HEK293 (cell line): ENCODE data around the gene ISG15.
A peak's percentile ranks its signal among the peaks of the same experiment; 100 is the strongest.

Experiments
- EGR2 ChIP-seq: fragments of 450-650 bp; formaldehyde crosslinking; IDR thresholded peaks from 2 replicates; pipeline ENCODE4 v1.5.1; 2016; ENCODE audit warnings: low read depth, missing biosample characterization, missing genetic modification characterization
- ELK4 ChIP-seq: IDR thresholded peaks from 2 replicates; pipeline ENCODE4 v1.6.1; 2011; ENCODE audit warnings: mild to moderate bottlenecking, low read depth, low read length, borderline replicate concordance
- KLF10 ChIP-seq: fragments of 450-650 bp; IDR thresholded peaks from 2 replicates; pipeline ENCODE4 v1.5.1; 2018; ENCODE audit warnings: missing biosample characterization, mild to moderate bottlenecking, missing genetic modification characterization
- YY1 ChIP-seq: fragments of 450-650 bp; formaldehyde crosslinking; IDR thresholded peaks from 2 replicates; pipeline ENCODE4 v1.5.1; 2018; ENCODE audit warnings: missing biosample characterization, missing genetic modification characterization
- ZBTB1 ChIP-seq: fragments of 450-650 bp; formaldehyde crosslinking; IDR thresholded peaks from 2 replicates; pipeline ENCODE4 v1.5.1; 2016; ENCODE audit warnings: missing biosample characterization, missing genetic modification characterization
- ZBTB6 ChIP-seq: fragments of 450-650 bp; formaldehyde crosslinking; IDR thresholded peaks from 2 replicates; pipeline ENCODE4 v1.5.1; 2017; ENCODE audit warnings: missing biosample characterization, missing genetic modification characterization
- ZFP37 ChIP-seq: fragments of 450-650 bp; formaldehyde crosslinking; IDR thresholded peaks from 2 replicates; pipeline ENCODE4 v1.5.1; 2016; ENCODE audit warnings: missing biosample characterization, missing genetic modification characterization
- ZFP41 ChIP-seq: fragments of 450-650 bp; formaldehyde crosslinking; IDR thresholded peaks from 2 replicates; pipeline ENCODE4 v1.5.1; 2016; ENCODE audit warnings: missing biosample characterization, missing genetic modification characterization, borderline replicate concordance
- ZIC2 ChIP-seq: fragments of 450-650 bp; formaldehyde crosslinking; IDR thresholded peaks from 2 replicates; pipeline ENCODE4 v1.5.1; 2016; ENCODE audit warnings: missing biosample characterization, missing genetic modification characterization
- ZNF146 ChIP-seq: fragments of 450-650 bp; formaldehyde crosslinking; IDR thresholded peaks from 2 replicates; pipeline ENCODE4 v1.5.1; 2016; ENCODE audit warnings: missing biosample characterization, missing genetic modification characterization
- ZNF155 ChIP-seq: fragments of 450-650 bp; formaldehyde crosslinking; IDR thresholded peaks from 2 replicates; pipeline ENCODE4 v1.5.1; 2016; ENCODE audit warnings: missing biosample characterization, missing genetic modification characterization
- ZNF2 ChIP-seq: fragments of 450-650 bp; formaldehyde crosslinking; IDR thresholded peaks from 2 replicates; pipeline ENCODE4 v1.5.1; 2016; ENCODE audit warnings: missing biosample characterization, missing genetic modification characterization
- ZNF239 ChIP-seq: fragments of 450-650 bp; formaldehyde crosslinking; IDR thresholded peaks from 2 replicates; pipeline ENCODE4 v1.5.1; 2016; ENCODE audit warnings: missing biosample characterization, missing genetic modification characterization
- ZNF311 ChIP-seq: fragments of 450-650 bp; formaldehyde crosslinking; IDR thresholded peaks from 2 replicates; pipeline ENCODE4 v1.5.1; 2017; ENCODE audit warnings: missing biosample characterization, missing genetic modification characterization, borderline replicate concordance
- ZNF324 ChIP-seq: fragments of 450-650 bp; formaldehyde crosslinking; IDR thresholded peaks from 2 replicates; pipeline ENCODE4 v1.5.1; 2016; ENCODE audit warnings: missing biosample characterization, missing genetic modification characterization
- ZNF521 ChIP-seq: fragments of 450-650 bp; formaldehyde crosslinking; IDR thresholded peaks from 2 replicates; pipeline ENCODE4 v1.5.1; 2017; ENCODE audit warnings: missing biosample characterization, mild to moderate bottlenecking, missing genetic modification characterization
- ZNF529 ChIP-seq: fragments of 450-650 bp; formaldehyde crosslinking; IDR thresholded peaks from 2 replicates; pipeline ENCODE4 v1.5.1; 2017; ENCODE audit warnings: missing genetic modification characterization, missing biosample characterization; ENCODE audit not compliant: insufficient replicate concordance
- ZNF596 ChIP-seq: fragments of 450-650 bp; IDR thresholded peaks from 2 replicates; pipeline ENCODE4 v1.5.0; 2018; ENCODE audit warnings: missing biosample characterization, mild to moderate bottlenecking, missing genetic modification characterization, moderate library complexity
- ZNF626 ChIP-seq: fragments of 450-650 bp; sonication (Bioruptor Pico); formaldehyde crosslinking; IDR thresholded peaks from 2 replicates; pipeline ENCODE4 v1.5.1; 2018; ENCODE audit warnings: missing biosample characterization, missing genetic modification characterization, inconsistent platforms
- ZNF658 ChIP-seq: fragments of 450-650 bp; formaldehyde crosslinking; IDR thresholded peaks from 2 replicates; pipeline ENCODE4; 2016; ENCODE audit warnings: missing biosample characterization, missing genetic modification characterization
- ZNF670 ChIP-seq: fragments of 450-650 bp; formaldehyde crosslinking; IDR thresholded peaks from 2 replicates; pipeline ENCODE4 v1.5.1; 2016; ENCODE audit warnings: missing biosample characterization, missing genetic modification characterization, low read depth
- ZNF692 ChIP-seq: fragments of 450-650 bp; formaldehyde crosslinking; IDR thresholded peaks from 2 replicates; pipeline ENCODE4 v1.5.1; 2016; ENCODE audit warnings: missing biosample characterization, missing genetic modification characterization
- ZNF776 ChIP-seq: fragments of 450-650 bp; formaldehyde crosslinking; IDR thresholded peaks from 2 replicates; pipeline ENCODE4 v1.5.0; 2017; ENCODE audit warnings: missing biosample characterization, missing genetic modification characterization, borderline replicate concordance
- ZSCAN30 ChIP-seq: fragments of 450-650 bp; IDR thresholded peaks from 2 replicates; pipeline ENCODE4 v1.5.1; 2018; ENCODE audit warnings: missing biosample characterization, mild to moderate bottlenecking, missing genetic modification characterization, moderate library complexity
- TF ChIP-seq, protein P1 (sequence below): fragments of 450-650 bp; formaldehyde crosslinking; IDR thresholded peaks from 2 replicates; pipeline ENCODE4 v1.5.1; 2016; ENCODE audit warnings: missing biosample characterization, missing genetic modification characterization
- TF ChIP-seq, protein P2 (sequence below): fragments of 450-650 bp; formaldehyde crosslinking; conservative IDR thresholded peaks from 2 replicates; pipeline ENCODE4 v1.5.1; 2016; ENCODE audit warnings: low read depth, missing biosample characterization, missing genetic modification characterization

Gene ISG15

GRCh38 chr1:1021010-1021919, 8.0 kb downstream of the ISG15 start (continued):
- no peak for TF ChIP-seq ZNF311 (tag by site-specific recombination)
- TF ChIP-seq ZIC2 (tag by site-specific recombination) = peak; percentile 95
- TF ChIP-seq ZFP37 = no peak
- 0 out of 2 replicates have a peak, but pooled peaks have one; percentile 16 for TF ChIP-seq ZNF324 (tag by site-specific recombination)
- 0 out of 2 replicates have a peak, but pooled peaks have one; percentile 16 for TF ChIP-seq EGR2 (tag by site-specific recombination)
- no peak for TF ChIP-seq ZFP41 (tag by site-specific recombination)
- no peak for TF ChIP-seq ZNF155 (tag by site-specific recombination)
- no peak for TF ChIP-seq YY1
- no peak for TF ChIP-seq ZNF626
- no peak for TF ChIP-seq ZNF239 (tag by site-specific recombination)
- TF ChIP-seq, protein P1, sequence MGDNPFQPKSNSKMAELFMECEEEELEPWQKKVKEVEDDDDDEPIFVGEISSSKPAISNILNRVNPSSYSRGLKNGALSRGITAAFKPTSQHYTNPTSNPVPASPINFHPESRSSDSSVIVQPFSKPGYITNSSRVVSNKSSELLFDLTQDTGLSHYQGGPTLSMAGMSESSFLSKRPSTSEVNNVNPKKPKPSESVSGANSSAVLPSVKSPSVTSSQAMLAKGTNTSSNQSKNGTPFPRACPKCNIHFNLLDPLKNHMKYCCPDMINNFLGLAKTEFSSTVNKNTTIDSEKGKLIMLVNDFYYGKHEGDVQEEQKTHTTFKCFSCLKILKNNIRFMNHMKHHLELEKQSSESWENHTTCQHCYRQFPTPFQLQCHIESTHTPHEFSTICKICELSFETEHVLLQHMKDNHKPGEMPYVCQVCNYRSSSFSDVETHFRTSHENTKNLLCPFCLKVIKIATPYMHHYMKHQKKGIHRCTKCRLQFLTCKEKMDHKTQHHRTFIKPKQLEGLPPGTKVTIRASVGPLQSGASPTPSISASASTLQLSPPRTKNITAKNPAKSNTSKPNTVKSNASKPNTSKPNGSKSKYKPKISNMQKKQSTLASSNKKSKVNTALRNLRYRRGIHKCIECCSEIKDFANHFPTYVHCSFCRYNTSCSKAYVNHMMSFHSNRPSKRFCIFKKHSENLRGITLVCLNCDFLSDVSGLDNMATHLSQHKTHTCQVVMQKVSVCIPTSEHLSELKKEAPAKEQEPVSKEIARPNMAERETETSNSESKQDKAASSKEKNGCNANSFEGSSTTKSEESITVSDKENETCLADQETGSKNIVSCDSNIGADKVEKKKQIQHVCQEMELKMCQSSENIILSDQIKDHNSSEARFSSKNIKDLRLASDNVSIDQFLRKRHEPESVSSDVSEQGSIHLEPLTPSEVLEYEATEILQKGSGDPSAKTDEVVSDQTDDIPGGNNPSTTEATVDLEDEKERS (tag by site-specific recombination) = no peak
- 0 out of 2 replicates have a peak, but pooled peaks have one; percentile 12 for TF ChIP-seq ZNF2 (tag by site-specific recombination)
- TF ChIP-seq ZSCAN30 (tag by site-specific recombination) = no peak
- no peak for TF ChIP-seq ZBTB6 (tag by site-specific recombination)
- TF ChIP-seq ZNF692 (tag by site-specific recombination) = no peak
- TF ChIP-seq ZNF521 (tag by site-specific recombination) = no peak
- no peak for TF ChIP-seq ZNF529
- TF ChIP-seq ZNF658 = no peak
- TF ChIP-seq ZNF146 = no peak
- no peak for TF ChIP-seq ZNF670 (tag by site-specific recombination)
- TF ChIP-seq, protein P2, sequence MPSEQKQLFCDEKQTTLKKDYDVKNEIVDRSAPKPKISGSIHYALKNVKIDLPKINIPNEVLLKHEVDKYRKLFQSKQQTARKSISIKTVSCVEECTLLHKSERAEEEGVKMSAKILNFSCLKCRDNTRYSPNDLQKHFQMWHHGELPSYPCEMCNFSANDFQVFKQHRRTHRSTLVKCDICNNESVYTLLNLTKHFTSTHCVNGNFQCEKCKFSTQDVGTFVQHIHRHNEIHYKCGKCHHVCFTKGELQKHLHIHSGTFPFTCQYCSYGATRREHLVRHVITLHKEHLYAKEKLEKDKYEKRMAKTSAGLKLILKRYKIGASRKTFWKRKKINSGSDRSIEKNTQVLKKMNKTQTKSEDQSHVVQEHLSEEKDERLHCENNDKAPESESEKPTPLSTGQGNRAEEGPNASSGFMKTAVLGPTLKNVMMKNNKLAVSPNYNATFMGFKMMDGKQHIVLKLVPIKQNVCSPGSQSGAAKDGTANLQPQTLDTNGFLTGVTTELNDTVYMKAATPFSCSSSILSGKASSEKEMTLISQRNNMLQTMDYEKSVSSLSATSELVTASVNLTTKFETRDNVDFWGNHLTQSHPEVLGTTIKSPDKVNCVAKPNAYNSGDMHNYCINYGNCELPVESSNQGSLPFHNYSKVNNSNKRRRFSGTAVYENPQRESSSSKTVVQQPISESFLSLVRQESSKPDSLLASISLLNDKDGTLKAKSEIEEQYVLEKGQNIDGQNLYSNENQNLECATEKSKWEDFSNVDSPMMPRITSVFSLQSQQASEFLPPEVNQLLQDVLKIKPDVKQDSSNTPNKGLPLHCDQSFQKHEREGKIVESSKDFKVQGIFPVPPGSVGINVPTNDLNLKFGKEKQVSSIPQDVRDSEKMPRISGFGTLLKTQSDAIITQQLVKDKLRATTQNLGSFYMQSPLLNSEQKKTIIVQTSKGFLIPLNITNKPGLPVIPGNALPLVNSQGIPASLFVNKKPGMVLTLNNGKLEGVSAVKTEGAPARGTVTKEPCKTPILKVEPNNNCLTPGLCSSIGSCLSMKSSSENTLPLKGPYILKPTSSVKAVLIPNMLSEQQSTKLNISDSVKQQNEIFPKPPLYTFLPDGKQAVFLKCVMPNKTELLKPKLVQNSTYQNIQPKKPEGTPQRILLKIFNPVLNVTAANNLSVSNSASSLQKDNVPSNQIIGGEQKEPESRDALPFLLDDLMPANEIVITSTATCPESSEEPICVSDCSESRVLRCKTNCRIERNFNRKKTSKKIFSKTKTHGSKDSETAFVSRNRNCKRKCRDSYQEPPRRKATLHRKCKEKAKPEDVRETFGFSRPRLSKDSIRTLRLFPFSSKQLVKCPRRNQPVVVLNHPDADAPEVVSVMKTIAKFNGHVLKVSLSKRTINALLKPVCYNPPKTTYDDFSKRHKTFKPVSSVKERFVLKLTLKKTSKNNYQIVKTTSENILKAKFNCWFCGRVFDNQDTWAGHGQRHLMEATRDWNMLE (tag by site-specific recombination) = no peak
- TF ChIP-seq ZNF776 (tag by site-specific recombination) = no peak
- TF ChIP-seq ELK4 = no peak
- no peak for TF ChIP-seq ZBTB1 (tag by site-specific recombination)
- peak; percentile 89 for TF ChIP-seq KLF10
- no peak for TF ChIP-seq ZNF596
